SK-N-DZ (cell line): ENCODE measurements around the gene KIAA0232.
"Not testable (repeated sequence)": the region's sequence is repeated elsewhere in the genome, so short reads cannot be mapped to it uniquely, and the experiment has no call there.

Source experiments
- DNase-seq: peaks from one replicate; pipeline ENCODE4 v3.0.0-alpha.2; 2015; ENCODE audit warnings: low spot score

The KIAA0232 gene

DNA sequence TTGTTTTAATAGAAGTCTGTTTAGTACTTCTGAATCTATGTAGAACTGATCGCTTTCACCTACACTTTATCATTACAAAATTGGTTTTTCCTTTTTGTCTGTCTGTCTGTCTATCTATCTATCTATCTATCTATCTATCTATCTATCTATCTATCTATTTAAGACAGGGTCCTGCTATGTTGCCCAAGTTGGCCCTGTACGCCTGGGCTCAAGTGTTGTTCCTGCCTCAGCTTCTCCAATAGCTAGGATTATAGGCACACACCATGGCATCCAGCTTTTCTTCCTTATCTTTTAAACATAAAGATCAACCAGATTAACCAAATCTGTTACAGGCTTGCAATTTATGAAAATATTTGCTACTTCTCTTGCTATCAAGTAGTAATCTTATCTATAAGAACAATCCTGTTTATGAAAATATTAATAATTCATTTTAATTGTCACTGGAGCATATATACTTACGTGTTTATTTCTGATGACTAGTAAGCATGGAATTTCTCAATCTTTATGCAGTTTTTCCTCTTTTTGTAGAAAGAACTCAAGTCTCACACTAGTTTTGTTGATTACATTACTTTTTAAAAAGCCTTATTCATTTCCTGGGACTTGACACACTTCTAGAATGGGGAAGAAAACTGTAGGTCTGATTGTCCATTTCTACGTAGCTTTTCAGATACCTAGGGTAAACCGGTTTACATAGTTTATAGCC, 24.5 kb downstream of the KIAA0232 start:
- no peak for DNase-seq

DNA sequence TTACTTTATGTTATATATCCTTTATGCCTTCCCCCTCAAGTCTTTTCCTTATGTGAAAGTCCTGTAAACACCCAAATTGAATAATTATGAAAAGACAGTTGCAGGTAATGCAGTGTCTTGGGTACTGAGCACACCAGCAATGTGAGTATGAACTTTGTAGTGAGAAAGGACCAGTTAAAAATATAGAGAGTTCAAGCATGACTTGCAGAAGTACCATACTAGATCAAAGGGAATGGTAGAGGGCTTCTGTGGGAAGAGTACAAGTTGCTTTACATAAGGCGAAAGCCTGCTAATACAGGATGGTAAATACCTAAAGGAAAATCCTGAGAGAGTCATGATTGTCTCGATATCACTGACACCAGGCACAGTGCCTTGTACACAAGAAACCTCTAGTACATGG, 25.7 kb downstream of the KIAA0232 start:
- no peak for DNase-seq

DNA sequence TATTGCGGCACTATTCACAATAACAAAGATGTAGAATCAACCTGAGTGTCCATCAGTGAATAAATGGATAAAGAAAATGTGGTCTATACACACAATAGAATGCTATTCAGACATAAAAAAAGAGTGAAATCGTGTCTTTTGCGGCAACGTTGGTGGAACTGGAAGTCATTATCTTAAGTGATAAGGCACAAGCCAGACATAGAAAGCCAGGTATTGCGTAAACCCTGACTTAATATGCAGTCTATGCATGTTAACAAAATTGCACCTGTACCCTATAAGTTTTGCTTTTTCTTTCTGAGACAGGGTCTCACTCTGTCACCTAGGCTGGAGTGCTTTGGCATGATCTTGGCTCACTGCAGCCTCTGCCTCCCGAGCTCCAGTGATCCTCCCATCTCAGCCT, 28.6 kb downstream of the KIAA0232 start:
- no peak for DNase-seq

DNA sequence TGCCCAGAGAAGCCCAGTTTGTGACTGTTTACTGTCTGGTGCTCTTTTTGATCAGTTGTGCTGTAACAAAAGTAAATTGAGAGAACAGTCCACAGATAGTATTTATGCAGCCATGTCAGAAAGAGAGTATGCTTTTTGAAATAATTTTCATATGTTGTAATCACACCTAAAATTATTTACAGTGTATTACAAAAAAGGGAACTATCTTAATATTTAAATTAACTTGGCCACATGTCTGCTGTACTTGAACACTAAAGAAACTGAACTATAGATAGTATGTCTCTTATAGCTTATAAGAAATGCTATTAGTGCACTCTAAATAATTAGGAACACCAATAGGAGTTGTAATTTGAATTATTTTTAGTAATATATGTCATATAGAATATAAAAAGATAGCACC, 30.2 kb downstream of the KIAA0232 start:
- DNase-seq, result no peak

DNA sequence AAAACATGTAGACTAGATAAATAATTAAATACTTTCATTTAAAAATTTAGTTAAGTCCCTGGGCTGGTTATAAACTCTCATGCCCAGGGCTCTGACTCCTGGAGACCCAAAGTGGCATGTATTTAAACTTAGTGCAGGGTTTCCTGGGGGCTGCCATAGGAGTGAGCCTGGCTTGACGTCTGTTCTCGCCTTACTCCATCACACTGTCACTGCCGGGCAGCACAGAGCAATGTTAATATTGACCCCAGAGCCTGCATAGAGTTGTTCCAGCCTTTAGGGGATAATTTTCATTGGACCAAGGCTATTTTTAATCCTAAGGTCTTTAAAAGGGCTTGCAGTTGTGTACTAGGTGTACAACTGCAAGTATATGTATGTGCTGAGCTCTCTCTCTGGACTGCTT, 31.2 kb downstream of the KIAA0232 start:
- DNase-seq, result no peak

DNA sequence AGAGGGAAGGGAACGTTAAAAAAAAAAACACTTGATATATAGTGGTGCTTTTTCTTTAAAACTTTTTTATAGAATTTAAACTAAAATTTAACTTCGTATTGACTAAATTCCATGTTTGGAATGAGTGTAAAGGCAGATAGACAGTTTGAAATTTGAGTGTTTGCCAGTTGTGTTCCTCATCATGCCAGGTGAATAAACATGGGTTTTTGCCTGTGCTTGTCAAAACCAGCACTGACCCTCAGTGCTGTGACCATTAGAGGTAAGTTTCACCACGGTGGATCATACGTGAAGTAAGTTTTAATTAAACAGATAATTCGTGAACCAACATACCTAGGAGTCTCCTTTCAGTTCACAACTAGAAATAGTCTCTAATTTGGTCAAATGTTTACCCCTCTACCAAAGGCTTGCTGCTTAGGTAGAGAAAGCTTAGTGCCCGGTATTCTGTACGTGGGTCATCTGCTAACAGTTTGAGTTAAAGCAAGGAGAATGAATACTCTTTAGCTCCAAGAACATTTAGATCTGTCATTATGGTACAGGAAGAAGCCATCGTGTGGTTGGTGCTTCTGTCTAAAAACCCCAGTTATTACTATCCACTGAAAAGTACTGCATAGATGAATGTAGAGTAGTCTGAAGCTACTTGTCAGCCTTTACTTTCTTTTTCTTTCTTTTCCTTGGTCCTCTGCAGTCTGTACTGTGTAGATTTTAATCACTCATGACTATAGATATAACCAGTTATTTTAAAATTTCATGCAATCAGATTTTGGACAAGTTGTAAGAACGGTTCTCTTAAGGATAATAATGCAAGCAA, 32.7 kb downstream of the KIAA0232 start:
- DNase-seq, result no peak

DNA sequence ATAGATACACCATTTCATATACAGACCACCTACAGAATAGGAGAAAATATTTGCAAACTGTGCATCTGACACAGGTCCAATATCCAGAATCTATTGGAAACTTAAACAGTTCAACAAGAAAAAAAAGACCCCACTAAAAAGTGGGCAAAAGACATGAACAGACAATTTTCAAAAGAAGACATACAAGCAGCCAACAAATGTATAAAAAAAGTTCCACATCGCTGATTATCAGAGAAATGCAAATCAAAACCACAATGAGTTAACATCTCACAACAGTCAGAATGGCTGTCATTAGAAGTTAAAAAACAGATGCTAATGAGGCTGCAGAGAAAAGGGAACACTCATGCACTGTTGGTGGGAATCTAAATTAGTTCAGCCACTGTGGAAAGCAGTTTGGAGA, 36.8 kb downstream of the KIAA0232 start:
- DNase-seq, result no peak

DNA sequence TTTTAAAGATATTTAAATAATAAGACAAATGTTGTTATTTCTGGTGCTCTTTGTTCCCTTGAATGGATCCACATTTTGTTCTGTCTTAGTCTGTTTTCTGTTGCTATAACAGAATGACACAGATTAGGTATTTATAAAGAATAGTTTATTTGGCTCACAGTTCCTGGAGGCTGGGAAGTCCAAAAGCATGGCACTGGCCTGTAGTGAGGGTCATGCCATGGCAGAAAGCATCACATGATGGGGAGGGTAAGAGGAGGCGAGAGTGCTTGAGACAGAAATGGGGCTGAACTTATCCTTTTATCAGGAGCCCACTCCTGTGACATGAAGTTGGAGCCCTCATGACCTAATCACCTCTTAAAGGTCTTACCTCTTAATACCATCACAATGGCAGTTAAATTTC, 38.2 kb downstream of the KIAA0232 start:
- DNase-seq, result no peak

DNA sequence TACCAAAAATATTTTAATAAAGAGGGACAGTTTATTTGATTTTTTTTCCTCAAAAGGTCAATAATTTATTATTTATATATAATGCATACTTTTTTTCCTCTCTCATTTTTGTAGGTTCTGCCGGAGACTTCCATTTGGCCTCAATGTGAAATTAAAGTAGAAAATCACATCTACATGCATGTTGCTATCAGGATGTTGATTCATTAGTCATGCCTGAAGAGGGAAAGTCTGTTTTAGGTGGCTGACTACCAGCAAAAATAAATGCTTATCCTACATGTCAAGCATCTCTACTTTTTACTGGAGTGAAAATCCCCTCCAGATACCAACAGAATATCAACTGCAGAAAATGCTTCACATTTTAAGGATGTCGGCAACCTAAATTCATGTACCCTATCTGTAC, 41.5 kb downstream of the KIAA0232 start:
- no peak for DNase-seq

DNA sequence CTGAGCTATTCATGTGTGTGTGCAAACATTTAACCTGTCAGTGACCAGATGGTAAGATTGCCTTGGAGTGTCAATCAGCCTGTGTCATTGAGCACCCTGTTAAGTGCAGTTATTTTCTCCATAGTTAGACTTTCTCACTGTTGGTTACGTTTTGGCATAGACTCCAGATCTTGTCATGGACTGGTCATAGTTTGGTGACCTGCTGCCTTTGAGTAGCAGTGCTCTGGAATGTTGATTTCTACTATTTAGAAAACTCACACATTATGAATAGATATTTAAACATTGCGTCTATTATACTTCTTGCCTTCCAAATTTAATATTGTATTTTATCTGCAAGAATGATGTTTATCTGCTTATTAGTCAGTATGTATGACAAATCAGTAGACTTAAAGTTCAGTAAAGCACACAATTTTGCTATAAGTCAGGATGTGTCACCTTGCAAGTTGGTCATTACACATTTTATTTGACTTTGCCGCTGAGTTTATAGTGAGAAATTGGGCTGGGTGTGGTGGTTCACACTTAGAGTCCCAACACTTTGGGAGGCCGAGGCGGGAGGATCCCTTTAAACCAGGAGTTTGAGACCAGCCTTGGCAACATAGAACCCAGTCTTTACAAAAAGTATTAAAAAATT, 42.4 kb downstream of the KIAA0232 start:
- DNase-seq, result no peak

DNA sequence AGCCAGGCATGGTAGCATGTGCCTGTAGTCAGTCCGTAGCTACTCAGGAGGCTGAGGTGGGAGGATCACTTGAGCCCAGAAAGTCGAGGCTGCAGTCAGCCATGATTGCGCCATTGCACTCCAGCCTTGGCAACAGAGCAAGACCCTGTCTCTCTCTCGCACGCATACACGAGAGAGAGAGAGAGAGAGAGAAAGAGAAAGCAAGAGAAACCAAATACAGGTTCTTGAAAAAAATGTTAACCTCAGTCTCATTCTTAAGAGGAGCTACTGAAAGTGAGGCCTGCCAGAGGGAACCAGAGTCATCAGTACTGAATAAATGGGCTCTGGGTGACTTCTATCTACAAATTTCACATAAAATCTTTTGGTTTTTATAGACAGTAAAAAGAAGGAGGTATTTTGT, 42.9 kb downstream of the KIAA0232 start:
- no peak for DNase-seq

DNA sequence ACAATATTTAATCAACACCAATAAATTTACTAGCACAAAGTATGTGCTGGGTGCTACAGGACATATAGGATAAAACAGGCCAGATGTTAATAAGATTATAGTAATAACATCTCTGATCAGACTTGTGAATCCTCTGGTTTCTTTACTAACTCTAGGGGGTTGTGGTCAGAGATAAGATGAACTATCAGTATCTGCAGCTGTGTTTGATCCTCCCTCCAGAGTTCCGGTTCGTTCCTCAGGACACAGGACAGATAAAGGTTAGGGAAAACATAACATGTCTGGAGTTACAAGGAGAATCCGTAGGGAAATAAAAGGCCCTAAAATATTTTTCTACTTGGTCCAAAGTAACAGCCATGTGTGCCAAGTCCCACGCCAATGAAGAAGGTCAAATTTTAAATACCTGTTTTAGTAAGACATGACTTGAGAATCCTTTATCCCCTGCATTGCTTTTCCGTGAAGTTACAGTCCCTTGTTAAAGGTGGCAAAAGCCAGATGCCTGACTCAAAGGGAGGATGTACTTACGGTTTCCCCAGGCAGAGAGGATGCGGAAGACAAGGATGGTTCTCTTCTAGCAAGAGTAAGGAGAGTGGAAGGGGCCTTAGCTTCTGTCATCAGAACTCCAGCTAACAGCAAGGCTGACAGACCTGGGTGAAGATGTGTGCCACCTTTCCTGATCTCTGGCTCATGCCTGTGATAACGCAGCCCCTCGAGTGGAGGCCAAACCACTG, 44.4 kb downstream of the KIAA0232 start:
- DNase-seq, result no peak

DNA sequence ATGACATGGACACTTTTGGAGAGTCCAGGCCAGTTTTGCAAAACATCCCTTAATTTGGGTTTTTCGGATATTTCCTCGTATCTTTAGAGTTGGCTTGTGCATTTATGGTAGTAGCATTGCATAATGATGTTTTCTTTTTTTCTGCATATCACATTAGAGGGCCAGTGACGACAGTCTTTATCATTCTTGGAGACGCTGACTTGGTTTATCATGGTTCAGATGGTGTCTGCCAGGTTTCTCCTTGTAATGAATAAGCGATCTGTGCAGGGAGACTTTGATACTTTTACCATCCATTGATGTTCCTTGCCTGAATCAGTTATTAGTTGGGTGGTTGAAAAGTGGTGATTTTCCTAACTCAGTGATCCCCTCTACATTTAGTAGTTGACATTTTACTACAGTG, 46.6 kb downstream of the KIAA0232 start:
- no peak for DNase-seq

DNA sequence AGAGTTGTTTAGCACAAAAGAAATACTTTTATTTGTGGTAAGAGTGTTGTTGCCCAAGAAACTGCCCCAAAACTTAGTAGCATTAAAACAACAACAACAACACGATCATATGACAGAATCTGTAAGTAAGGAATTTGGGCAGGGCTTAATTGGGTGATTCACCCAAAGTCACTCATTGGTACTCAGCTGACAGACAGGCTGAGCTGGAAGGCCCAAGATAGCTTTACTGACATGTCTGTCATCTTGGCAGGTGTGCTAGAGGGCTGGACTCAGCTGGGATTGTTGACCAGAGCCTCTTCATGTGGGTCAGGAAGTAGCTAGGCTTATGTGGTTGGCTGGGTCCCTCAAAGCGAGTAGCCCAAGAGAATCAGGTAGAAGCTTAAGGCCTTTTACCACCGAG, 52.3 kb downstream of the KIAA0232 start:
- no peak for DNase-seq

DNA sequence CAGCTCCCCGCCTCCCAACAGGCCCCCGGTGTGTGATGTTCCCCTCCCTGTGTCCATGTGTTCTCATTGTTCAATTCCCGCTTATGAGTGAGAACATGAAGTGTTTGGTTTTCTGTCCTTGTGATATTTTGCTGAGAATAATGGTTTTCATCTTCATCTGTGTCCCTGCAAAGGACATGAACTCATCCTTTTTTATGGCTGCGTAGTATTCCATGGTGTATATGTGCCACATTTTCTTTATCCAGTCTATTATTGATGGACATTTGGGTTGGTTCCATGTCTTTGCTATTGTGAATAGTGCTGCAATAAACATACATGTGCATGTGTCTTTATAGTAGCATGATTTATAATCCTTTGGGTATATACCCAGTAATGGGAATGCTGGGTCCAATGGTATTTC, 53.1 kb downstream of the KIAA0232 start:
- not testable (repeated sequence) for DNase-seq

DNA sequence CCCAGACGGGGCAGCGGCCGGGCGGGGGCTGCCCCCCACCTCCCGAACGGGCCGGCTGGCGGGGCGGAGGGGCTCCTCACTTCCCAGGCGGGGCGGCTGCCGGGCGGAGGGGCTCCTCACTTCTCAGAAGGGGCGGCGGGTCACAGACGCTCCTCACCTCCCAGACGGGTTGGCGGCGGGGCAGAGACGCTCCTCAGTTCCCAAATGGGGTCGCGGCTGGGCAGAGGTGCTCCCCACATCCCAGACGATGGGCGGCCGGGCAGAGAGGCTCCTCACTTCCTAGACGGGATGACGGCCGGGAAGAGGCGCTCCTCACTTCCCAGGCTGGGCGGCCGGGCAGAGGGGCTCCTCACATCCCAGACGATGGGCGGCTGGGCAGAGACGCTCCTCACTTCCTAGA, 54.6 kb downstream of the KIAA0232 start:
- not testable (repeated sequence) for DNase-seq

DNA sequence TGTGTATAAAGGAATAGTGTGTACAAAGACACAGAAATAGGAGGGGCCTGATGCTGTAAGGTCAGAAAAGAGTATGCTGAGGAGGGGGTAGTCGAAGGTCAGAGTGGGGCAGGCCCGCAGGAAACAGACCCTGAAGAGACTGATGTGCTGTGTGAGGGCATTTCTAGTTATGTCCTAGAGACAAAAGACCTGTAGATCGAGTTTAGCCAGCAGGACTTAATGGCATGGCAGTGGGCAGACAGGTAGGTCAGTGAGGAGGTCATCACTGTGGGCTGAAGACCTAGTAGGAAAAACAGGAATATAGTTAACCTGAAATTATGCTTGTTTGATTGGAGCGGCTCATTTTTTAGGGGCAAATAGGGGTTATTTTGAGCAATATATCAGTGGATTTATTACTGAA, 57.1 kb downstream of the KIAA0232 start:
- no peak for DNase-seq

DNA sequence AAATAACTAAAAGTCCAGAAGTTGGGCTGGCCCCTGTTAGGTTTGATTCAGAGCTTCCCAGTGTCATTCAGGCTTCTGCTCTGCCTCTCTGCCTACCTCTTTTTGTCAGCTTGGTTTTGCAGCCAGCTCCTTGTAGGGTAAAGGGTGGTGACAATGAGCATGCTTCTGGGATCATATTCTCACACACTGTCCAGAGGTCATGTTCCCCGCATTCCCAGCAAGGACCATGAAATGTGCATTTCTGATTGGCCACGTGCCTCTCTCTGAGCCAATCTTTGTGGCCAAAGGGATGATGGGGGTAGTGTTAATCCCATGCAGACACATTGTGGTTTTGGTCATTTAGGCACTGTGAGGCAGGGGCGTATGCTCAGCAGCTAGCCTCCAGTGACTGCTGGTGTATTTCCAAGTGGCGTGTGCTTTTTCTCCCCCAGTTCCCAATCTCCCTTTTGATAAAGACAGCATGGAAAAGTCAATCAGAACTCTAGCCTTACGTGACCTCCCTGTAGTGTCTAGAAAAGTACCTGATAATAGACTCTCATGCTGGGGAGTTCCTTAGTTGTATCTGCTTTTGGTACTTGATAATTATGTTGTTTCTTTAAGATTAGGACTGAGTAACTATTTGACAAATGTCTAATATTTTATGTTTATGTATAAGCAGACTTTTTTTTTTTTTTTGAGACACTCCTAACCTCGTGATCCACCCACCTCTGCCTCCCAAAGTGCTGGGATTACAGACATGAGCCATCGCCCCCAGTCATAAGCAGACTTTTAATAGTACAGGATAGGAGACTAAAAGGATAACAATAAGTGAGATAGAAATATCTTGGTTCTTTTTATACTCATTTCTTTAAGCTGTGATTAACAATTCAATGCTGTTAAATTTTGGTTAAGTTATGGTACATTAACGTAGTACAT, 57.8 kb downstream of the KIAA0232 start:
- DNase-seq, result no peak

DNA sequence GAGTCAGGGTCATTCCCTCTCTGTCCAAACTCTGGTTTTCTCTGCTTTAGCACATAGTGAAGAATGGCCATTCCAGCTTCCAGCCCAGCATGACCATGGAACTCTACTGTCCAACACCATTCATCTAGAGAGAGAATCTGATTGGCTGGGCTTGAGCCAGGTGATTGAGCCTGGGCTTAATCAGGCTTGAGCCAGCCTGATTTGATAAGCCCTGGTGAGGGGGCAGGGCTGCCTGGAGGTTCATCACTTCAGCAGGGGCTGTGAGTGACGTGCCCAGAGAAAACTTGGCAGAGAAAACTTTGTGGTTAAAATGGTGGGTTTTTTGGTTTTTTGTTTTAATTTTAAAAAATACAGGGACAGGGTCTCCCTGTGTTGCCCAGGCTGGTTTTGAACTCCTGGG, 62.5 kb downstream of the KIAA0232 start:
- DNase-seq, result no peak

DNA sequence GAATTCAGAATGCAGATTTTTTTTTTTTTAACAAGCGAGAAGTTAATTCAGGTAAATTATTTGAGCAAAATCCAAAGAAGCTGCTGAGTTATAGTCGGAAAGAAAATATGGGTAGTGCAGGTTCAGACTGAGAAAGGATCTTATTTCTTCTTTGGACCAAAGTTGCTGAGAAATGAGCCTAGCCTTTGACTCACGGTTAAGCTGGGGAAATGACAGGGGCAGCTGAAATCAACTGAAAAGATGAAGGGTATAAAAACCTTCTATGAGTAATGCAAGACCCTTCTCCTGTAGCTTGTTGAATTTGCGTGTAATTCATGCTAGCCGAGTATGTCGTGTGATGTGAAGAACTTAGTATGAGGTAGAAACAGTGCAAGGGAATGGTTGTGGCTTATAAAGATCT, 63.0 kb downstream of the KIAA0232 start:
- DNase-seq, result no peak

DNA sequence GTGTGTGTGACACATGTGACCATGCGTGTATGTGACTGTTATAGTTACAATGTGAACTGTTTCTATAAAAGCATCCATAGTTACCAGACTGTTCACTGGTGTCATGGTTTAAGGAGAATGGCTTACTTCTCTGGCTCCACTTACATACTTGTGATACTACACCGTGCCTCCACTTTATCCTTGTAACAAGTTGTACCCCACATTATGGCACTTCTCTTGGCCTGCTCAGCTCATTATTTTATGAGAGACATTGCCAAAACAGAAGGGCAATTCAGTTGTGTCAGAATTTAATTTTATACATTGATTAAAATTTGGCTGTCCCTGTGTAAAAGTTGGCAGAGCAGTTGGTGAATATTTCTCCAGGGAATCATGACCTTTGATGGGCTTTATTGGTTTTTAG, 64.7 kb downstream of the KIAA0232 start:
- DNase-seq, result no peak
